DND-41 (cell line): Measurements from ENCODE around the gene GLCE.

ENCODE experiments used
- CTCF ChIP-seq: IDR thresholded peaks from 2 replicates; pipeline ENCODE4 v1.5.1; 2012; ENCODE audit warnings: borderline replicate concordance, low read length, moderate library complexity, mild to moderate bottlenecking; ENCODE audit not compliant: poor library complexity, severe bottlenecking; ENCODE audit errors: extremely low read depth
- EZH2 ChIP-seq: IDR thresholded peaks from 3 replicates; pipeline ENCODE4 v1.6.1; 2012; ENCODE audit warnings: borderline replicate concordance, low read depth, mild to moderate bottlenecking, moderate library complexity, low read length, inconsistent platforms; ENCODE audit not compliant: severe bottlenecking

GRCh38 chr15:69118089-69118488 is 42.3 kb upstream of the GLCE start:
- TF ChIP-seq CTCF, result no peak
- TF ChIP-seq EZH2, result no peak
